OCI-LY1 (cell line): Measurements from ENCODE around the gene ZNF692.

Experiments
- H2AFZ ChIP-seq: fragments of 200-600 bp; sonication (generic), shearing (Covaris generic); 2 replicates; pipeline ENCODE4 v1.6.0; 2014; ENCODE audit warnings: antibody characterized with exemption, mild to moderate bottlenecking, low read length
- H3F3A ChIP-seq: fragments of 200-600 bp; sonication (generic), shearing (Covaris generic); 2 replicates; pipeline ENCODE4 v1.6.0; 2014; ENCODE audit warnings: mild to moderate bottlenecking, antibody characterized with exemption, low read length, moderate library complexity; ENCODE audit not compliant: insufficient read depth
- H3K27ac ChIP-seq: fragments of 200-600 bp; sonication (generic); 2 replicates; pipeline ENCODE4 v1.5.1; 2014; ENCODE audit warnings: low read length, mixed run types, mild to moderate bottlenecking, low read depth; ENCODE audit not compliant: poor library complexity, severe bottlenecking
- H3K27me3 ChIP-seq: fragments of 200-600 bp; sonication (generic); 2 replicates; pipeline ENCODE4 v1.6.0; 2014; ENCODE audit warnings: antibody characterized with exemption, mild to moderate bottlenecking, low read length, moderate library complexity; ENCODE audit not compliant: insufficient read depth
- H3K36me3 ChIP-seq: fragments of 200-600 bp; sonication (generic); 2 replicates; pipeline ENCODE4 v1.6.1; 2014; ENCODE audit warnings: mild to moderate bottlenecking, antibody characterized with exemption, low read length, moderate library complexity, mixed read lengths; ENCODE audit not compliant: insufficient read depth
- H3K4me1 ChIP-seq: fragments of 200-600 bp; sonication (generic); 2 replicates; pipeline ENCODE4 v1.5.1; 2014; ENCODE audit warnings: mild to moderate bottlenecking, low read length, moderate library complexity; ENCODE audit not compliant: insufficient read depth, severe bottlenecking
- H3K4me2 ChIP-seq: fragments of 200-600 bp; sonication (generic), shearing (Covaris generic); 2 replicates; pipeline ENCODE4 v1.6.1; 2014; ENCODE audit warnings: low read length
- H3K4me3 ChIP-seq: fragments of 200-600 bp; sonication (generic); 2 replicates; pipeline ENCODE4 v1.5.1; 2014; ENCODE audit warnings: low read length, low read depth, mild to moderate bottlenecking, mixed read lengths; ENCODE audit not compliant: poor library complexity, severe bottlenecking
- H3K79me2 ChIP-seq: fragments of 200-600 bp; shearing (Covaris generic); 2 replicates; pipeline ENCODE4 v1.6.1; 2016; ENCODE audit warnings: mixed run types, low read length, mixed read lengths; ENCODE audit not compliant: insufficient read depth
- H3K9ac ChIP-seq: fragments of 200-600 bp; sonication (generic), shearing (Covaris generic); 2 replicates; pipeline ENCODE4 v1.6.1; 2014; ENCODE audit warnings: mild to moderate bottlenecking, low read length, mixed read lengths
- H3K9me2 ChIP-seq: fragments of 200-600 bp; sonication (generic), shearing (Covaris generic); 2 replicates; pipeline ENCODE4 v1.6.1; 2014; ENCODE audit warnings: low read depth, mild to moderate bottlenecking, low read length, mixed read lengths
- H3K9me3 ChIP-seq: fragments of 200-600 bp; shearing (Covaris generic); 2 replicates; pipeline ENCODE4 v1.6.1; 2014; ENCODE audit warnings: low read length, mixed read lengths
- H4K20me1 ChIP-seq: fragments of 200-600 bp; sonication (generic), shearing (Covaris generic); 2 replicates; pipeline ENCODE4 v1.6.0; 2016; ENCODE audit warnings: mild to moderate bottlenecking, low read length; ENCODE audit not compliant: insufficient read depth
- CTCF ChIP-seq: fragments of 200-600 bp; sonication (generic), shearing (Covaris generic); IDR thresholded peaks from 2 replicates; pipeline ENCODE4 v1.5.1; 2017; ENCODE audit warnings: mild to moderate bottlenecking, antibody characterized with exemption, low read length, moderate library complexity, mixed read lengths
- EZH2 ChIP-seq: fragments of 200-600 bp; sonication (generic), shearing (Covaris generic); IDR thresholded peaks from 2 replicates; pipeline ENCODE4 v1.8.0; 2017; ENCODE audit warnings: borderline replicate concordance, mixed run types, mild to moderate bottlenecking, antibody characterized with exemption, low read length, moderate library complexity, mixed read lengths

Gene ZNF692

GRCh38 chr1:248816042-248816851 is 42.6 kb downstream of the ZNF692 start:
- no peak for TF ChIP-seq CTCF
- TF ChIP-seq EZH2, result no peak
- Histone ChIP-seq H3K79me2 (no peaks in the 10 kb centered on the region), H3K4me3 (no peak overlapping the region), H3K4me2 (no peak overlapping the region), H3K27ac (no peak overlapping the region), H4K20me1 (no peaks in the 10 kb centered on the region), H3F3A (no peaks in the 10 kb centered on the region), H2AFZ (no peak overlapping the region), H3K9me3 (no peaks in the 10 kb centered on the region), H3K4me1 (peaks cover 5% of the 10 kb centered on the region), H3K9me2 (no peaks in the 10 kb centered on the region), H3K27me3 (no peaks in the 10 kb centered on the region), H3K9ac (no peak overlapping the region), H3K36me3 (peaks cover 55% of the 10 kb centered on the region)

GRCh38 chr1:248815407-248816034 is 43.4 kb downstream of the ZNF692 start:
- no peak overlapping the region for H3K27ac ChIP-seq
- H3K36me3 ChIP-seq, result peaks cover 48% of the 10 kb centered on the region
- no peaks in the 10 kb centered on the region for H3K27me3 ChIP-seq
- no peaks in the 10 kb centered on the region for H3K79me2 ChIP-seq
- H4K20me1 ChIP-seq, result no peaks in the 10 kb centered on the region
- peaks cover 5% of the 10 kb centered on the region for H3K4me1 ChIP-seq
- no peak overlapping the region for H3K4me3 ChIP-seq
- H3K4me2 ChIP-seq, result no peak overlapping the region
- no peak overlapping the region for H3K9ac ChIP-seq
- H3K9me3 ChIP-seq, result no peaks in the 10 kb centered on the region
- no peak for TF ChIP-seq EZH2
- no peak for TF ChIP-seq CTCF
- no peaks in the 10 kb centered on the region for H3K9me2 ChIP-seq
- no peaks in the 10 kb centered on the region for H3F3A ChIP-seq
- no peak overlapping the region for H2AFZ ChIP-seq

- Histone ChIP-seq H3K27ac (no peak overlapping the region), H3K4me2 (no peak overlapping the region), H3K9me3 (no peaks in the 10 kb centered on the region), H3F3A (no peaks in the 10 kb centered on the region), H3K9ac (no peak overlapping the region), H3K36me3 (peaks cover 41% of the 10 kb centered on the region), H3K79me2 (no peaks in the 10 kb centered on the region), H3K4me3 (no peak overlapping the region), H3K9me2 (no peaks in the 10 kb centered on the region), H3K27me3 (no peaks in the 10 kb centered on the region), H2AFZ (no peak overlapping the region), H3K4me1 (peaks cover 5% of the 10 kb centered on the region), H4K20me1 (no peaks in the 10 kb centered on the region)
- TF ChIP-seq CTCF (no peak), EZH2 (no peak)
Observed at GRCh38 chr1:248814351-248814750, 44.5 kb downstream of the ZNF692 start.
